ENCODE data around the gene ALG1. TPM values are rescaled to one million over a fixed set of nuclear protein-coding genes. Genes with fewer than 3 reads are reported as not detected.

The ALG1 gene
- polyA plus RNA-seq, 1 of the 3 experiments (the other 2 are of a cell fraction), result 27.0 TPM

- TF ChIP-seq REST (IDR thresholded peaks at IDR 0.05; ENCODE audit: low read depth, low read length), result no peak
- TF ChIP-seq GATA2 (CRISPR knock-in tag; IDR thresholded peaks at IDR 0.05), result no peak
- TF ChIP-seq MXI1 (IDR thresholded peaks at IDR 0.05; ENCODE audit: low read depth, low read length), result no peak
These were observed 9.6 kb upstream of the ALG1 start (continued) for GRCh38 chr16:5062051-5062450.

GRCh38 chr16:5062790-5063765 lies 8.6 kb upstream of the ALG1 start:
- Histone ChIP-seq H3K36me3 (replicated peaks in 1 of 2; ENCODE audit: control insufficient read depth in 1 of 2, insufficient read depth in 2 of 2, low read length in 1 of 2) (no peaks in the 10 kb centered on the region), H3K27ac (ENCODE audit: low read depth in 2 of 2, low read length in 1 of 2) (no peak overlapping the region), H3F3A (replicated peaks; ENCODE audit: insufficient read depth) (no peaks in the 10 kb centered on the region), H3K9me3 (no peaks in the 10 kb centered on the region), H3K79me2 (ENCODE audit: insufficient read depth) (no peaks in the 10 kb centered on the region), H2AFZ (ENCODE audit: low read depth) (no peak overlapping the region), H3K9ac (no peak overlapping the region), H3K4me2 (no peak overlapping the region), H4K20me1 (ENCODE audit: insufficient read depth) (no peaks in the 10 kb centered on the region), H3K4me3 (ENCODE audit: low read depth in 2 of 2, low read length in 1 of 2) (no peak overlapping the region), H3K27me3 (ENCODE audit: insufficient read depth) (peaks cover 38% of the 10 kb centered on the region), H3K4me1 (ENCODE audit: control insufficient read depth in 1 of 2, insufficient read depth in 2 of 2, low read depth in 1 of 2, low read length in 1 of 2) (no peaks in the 10 kb centered on the region), H3K9me2 (no peaks in the 10 kb centered on the region)
- TF ChIP-seq SIN3A (IDR thresholded peaks at IDR 0.05; ENCODE audit: borderline replicate concordance, low read depth, low read length), result no peak
- no peak for TF ChIP-seq NFIC (IDR thresholded peaks at IDR 0.05; ENCODE audit: borderline replicate concordance)
- TF ChIP-seq ZBTB33 (IDR thresholded peaks at IDR 0.05; ENCODE audit: borderline replicate concordance, low read depth), result no peak
- TF ChIP-seq RXRA (IDR thresholded peaks at IDR 0.05; ENCODE audit: borderline replicate concordance, low read depth), result no peak
- TF ChIP-seq POLR2AphosphoS5 (IDR thresholded peaks at IDR 0.05; ENCODE audit: low read depth, low read length), result no peak
- TF ChIP-seq ELF1 (IDR thresholded peaks at IDR 0.05), result no peak
- TF ChIP-seq GABPA (IDR thresholded peaks at IDR 0.05; ENCODE audit: low read depth), result no peak
- TF ChIP-seq RAD21 (IDR thresholded peaks at IDR 0.05; ENCODE audit: low read length), result no peak
- TF ChIP-seq EZH2phosphoT487 (IDR thresholded peaks at IDR 0.05; ENCODE audit: borderline replicate concordance, low read depth), result no peak
- no peak for TF ChIP-seq CTCF (IDR thresholded peaks at IDR 0.05)
- no peak for TF ChIP-seq JUND (IDR thresholded peaks at IDR 0.05)
- POLR2A ChIA-PET, result no interaction called here
- no peak for DNase-seq
- WGBS (ENCODE audit: low lambda C conversion rate), result 29% methylated on average over 13 of the region's 19 CpGs
- CTCF ChIA-PET, result interaction anchor here (1.3 to 1.7 kb wide), 2 partner anchors 9 to 22 kb away, joined by 3 read pairs; partner anchors contain the start of gene ALG1
